HG02870 (cell line): Measurements from ENCODE around the gene SPOUT1.
"Not testable (repeated sequence)": the region's sequence is repeated elsewhere in the genome, so short reads cannot be mapped to it uniquely, and the experiment has no call there.

Experiments
- ATAC-seq: cut with Tn5 transposase; IDR thresholded peaks from one replicate; pipeline ENCODE4 v1.9.1; 2021; ENCODE audit warnings: mild to moderate bottlenecking, moderate library complexity; ENCODE audit not compliant: unreplicated experiment

The SPOUT1 gene

GRCh38 chr9:128829477-128830251, at the start of gene SPOUT1:
SPOUT1 (minus strand) TSS chr9:128829794; CDS start chr9:128829780, 14 bp downstream.
- peak; percentile 93 for ATAC-seq

GRCh38 chr9:128877852-128878251, 48.3 kb upstream of the SPOUT1 start:
- no peak for ATAC-seq

GRCh38 chr9:128870941-128871265, 41.3 kb upstream of the SPOUT1 start:
- ATAC-seq, result not testable (repeated sequence)

- no peak for ATAC-seq
Measured at GRCh38 chr9:128870128-128870940, 40.7 kb upstream of the SPOUT1 start.

- ATAC-seq, result no peak
Measured at GRCh38 chr9:128863647-128864046, 34.1 kb upstream of the SPOUT1 start.

- ATAC-seq, result no peak
Measured at GRCh38 chr9:128862401-128862851, 32.8 kb upstream of the SPOUT1 start.

- no peak for ATAC-seq
Measured at GRCh38 chr9:128861501-128861900, 31.9 kb upstream of the SPOUT1 start.

- ATAC-seq, result no peak
Measured at GRCh38 chr9:128860937-128861336, 31.3 kb upstream of the SPOUT1 start.

GRCh38 chr9:128858476-128858875, 28.9 kb upstream of the SPOUT1 start:
- not testable (repeated sequence) for ATAC-seq

- not testable (repeated sequence) for ATAC-seq
Measured at GRCh38 chr9:128854454-128854853, 24.9 kb upstream of the SPOUT1 start.

GRCh38 chr9:128852646-128853045, 23.1 kb upstream of the SPOUT1 start:
- not testable (repeated sequence) for ATAC-seq

GRCh38 chr9:128851779-128852600, 22.4 kb upstream of the SPOUT1 start:
- ATAC-seq, result not testable (repeated sequence)

- ATAC-seq, result not testable (repeated sequence)
Measured at GRCh38 chr9:128851024-128851423, 21.4 kb upstream of the SPOUT1 start.

GRCh38 chr9:128847803-128848202, 18.2 kb upstream of the SPOUT1 start:
- no peak for ATAC-seq

GRCh38 chr9:128846680-128847030, 17.1 kb upstream of the SPOUT1 start:
- ATAC-seq, result no peak

- ATAC-seq, result no peak
Measured at GRCh38 chr9:128845186-128845931, 15.8 kb upstream of the SPOUT1 start.

- not testable (repeated sequence) for ATAC-seq
Measured at GRCh38 chr9:128843171-128843570, 13.6 kb upstream of the SPOUT1 start.

GRCh38 chr9:128841694-128842492, 12.3 kb upstream of the SPOUT1 start:
- ATAC-seq, result no peak

- ATAC-seq, result no peak
Measured at GRCh38 chr9:128840524-128840923, 10.9 kb upstream of the SPOUT1 start.

GRCh38 chr9:128838338-128838737, 8.7 kb upstream of the SPOUT1 start:
- no peak for ATAC-seq
